SK-MEL-5 (cell line): ENCODE measurements around the gene P3R3URF. TPM values are rescaled to one million over a fixed set of nuclear protein-coding genes. Genes with fewer than 3 reads are reported as not detected.

Source experiments
- DNase-seq: peaks from one replicate; pipeline ENCODE4 v3.0.0-alpha.2; 2016; ENCODE audit warnings: low read depth, low spot score
- in situ Hi-C: cut with HindIII; loops from 2 replicates; pipeline ENCODE4 v1.10.0; 2016; ENCODE audit warnings: low sequenced_read_pairs, high pct_unique_total_duplicates, low pct_unique_long_range_greater_than_20kb
- total RNA-seq: library from RNA; depleted of rRNA; stranded (reverse); fragments of >200 nt; shearing (Covaris generic); gene quantifications from 2 replicates; pipeline ENCODE4 v1.2.3, GENCODE V29; 2014

P3R3URF gene
- total RNA-seq, 1 experiment from 2014 or later, result not detected

DNA sequence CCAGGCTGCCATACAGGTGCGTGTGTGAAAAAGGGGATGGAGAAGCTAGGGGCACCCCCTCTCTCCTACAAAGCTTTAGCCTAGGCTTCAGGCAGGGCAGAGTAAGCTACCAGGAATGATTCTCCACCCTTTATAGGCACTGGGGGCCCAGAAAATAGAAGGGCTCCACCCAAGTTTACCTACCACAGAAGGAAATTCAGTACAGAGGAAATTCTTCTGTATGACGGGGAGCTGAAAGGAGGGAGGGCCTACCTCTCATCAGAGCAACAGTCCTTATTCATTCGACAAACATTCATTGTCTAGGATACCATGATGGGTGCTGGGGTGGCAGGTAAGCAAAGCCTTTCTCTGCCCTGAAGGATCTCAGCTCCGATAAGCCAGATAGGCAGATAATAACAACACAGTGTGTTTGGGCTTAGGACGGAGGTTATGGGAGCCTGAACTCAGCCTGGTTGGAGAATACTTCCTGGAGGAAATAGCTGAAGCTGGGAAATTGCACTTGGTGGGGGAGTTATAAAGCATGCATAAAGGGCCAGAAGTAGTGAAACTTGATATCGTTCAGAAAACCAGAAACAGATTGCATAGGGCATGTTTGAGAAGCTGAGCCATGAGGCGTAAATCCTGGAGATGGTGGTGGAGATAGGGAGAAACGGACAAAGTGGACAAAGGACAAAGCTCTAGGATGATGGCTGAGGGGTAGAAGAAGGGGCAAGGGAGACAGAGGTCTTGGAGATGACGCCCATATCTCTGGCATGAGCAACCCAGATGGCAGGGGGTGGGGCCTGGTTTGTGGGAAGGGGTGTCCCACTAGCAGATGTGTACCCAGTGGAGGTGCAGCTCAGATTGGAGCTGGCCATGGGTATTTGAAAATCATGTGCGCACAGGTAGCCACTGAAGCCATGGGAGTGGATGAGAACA lies 5.3 kb upstream of the P3R3URF start:
- no peak for DNase-seq
- in situ Hi-C loops, result no loop called here

DNA sequence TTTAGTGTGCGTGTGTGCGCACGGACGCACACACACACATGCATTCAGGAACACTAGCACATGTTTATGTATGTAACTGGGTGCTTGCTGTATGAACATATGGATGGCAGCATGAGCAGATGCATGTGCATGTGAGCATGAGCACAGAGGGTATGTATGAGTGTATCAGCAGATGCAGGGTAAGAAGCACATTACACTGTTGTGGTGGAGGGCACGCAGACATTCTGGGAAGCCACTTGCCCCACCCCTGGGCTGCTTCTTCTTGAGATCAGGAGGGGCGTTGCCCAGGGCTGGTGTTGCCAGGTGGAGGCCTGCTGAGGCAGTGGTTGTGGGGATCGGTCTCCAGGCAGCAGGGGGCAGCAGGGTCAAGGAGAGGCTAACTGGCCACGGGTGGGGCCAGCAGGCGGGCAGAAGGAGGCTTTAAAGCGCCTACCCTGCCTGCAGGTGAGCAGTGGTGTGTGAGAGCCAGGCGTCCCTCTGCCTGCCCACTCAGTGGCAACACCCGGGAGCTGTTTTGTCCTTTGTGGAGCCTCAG lies 3.9 kb upstream of the P3R3URF start:
- in situ Hi-C loops, result no loop called here
- peak; percentile 45 for DNase-seq

DNA sequence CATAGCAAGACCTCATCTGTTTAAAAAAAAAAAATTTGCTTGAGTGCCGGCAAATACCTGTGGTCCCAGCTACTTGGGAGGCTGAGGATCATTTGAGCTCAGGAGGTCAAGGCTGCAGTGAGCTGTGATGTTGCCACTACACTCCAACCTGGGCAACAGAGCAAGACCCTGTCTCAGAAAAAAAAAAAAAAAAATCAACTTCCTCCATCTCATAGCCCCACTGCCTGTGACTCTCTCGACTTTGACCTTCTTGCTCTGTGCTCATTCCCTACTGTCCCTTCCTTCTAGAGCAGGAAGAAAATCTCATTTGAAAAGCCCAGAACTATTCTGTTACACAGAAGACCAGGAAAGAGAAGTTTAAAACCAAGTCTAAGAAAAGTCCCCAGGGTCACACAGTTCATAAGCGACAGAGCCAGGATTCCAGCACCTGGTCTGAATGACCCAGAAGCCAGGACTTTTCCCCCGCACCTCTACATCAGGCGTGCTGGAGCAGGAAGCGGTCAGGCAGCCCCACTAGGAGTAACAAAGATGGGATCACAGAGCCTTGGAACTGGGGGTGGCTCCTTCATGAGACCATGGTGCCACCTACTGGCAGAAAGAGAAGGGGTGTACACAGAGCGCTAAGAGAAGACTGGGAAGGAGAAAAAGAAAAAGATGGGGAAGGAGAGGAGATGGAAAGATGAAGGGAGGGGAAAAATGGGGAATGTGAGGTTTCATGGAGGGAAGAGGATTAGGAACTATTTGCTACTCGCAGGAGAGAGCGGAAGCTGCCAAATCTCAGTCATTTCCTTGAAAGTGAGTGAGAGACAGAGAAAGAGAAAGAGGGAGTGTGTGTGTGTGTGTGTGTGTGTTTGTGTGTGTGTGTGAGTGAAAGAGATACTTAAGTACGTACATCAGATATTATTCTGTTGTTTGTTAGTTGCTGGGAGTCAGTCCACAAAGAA lies 3.1 kb upstream of the P3R3URF start:
- in situ Hi-C loops, result no loop called here
- DNase-seq, result peak; percentile 89

DNA sequence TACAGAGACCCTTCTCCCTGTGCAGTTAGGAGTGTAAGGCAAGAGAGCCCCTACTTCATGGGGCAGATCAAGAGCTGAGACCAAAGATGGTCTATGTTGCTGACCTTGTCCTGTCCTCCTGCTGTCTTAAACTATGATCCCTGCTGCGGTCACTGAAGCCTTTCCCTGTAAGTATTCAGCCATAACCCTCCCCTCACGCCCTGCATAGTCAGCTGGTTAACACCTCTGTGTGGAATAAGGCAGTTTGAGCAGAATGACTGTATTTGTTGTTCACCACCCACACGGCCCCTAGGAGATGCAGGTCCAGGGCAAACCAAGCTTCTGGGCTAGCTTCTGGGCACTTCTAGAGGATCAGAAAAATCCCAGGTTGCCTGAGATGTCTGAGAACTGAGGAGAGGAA lies 1.0 kb downstream of the P3R3URF start:
- in situ Hi-C loops, result no loop called here
- no peak for DNase-seq

DNA sequence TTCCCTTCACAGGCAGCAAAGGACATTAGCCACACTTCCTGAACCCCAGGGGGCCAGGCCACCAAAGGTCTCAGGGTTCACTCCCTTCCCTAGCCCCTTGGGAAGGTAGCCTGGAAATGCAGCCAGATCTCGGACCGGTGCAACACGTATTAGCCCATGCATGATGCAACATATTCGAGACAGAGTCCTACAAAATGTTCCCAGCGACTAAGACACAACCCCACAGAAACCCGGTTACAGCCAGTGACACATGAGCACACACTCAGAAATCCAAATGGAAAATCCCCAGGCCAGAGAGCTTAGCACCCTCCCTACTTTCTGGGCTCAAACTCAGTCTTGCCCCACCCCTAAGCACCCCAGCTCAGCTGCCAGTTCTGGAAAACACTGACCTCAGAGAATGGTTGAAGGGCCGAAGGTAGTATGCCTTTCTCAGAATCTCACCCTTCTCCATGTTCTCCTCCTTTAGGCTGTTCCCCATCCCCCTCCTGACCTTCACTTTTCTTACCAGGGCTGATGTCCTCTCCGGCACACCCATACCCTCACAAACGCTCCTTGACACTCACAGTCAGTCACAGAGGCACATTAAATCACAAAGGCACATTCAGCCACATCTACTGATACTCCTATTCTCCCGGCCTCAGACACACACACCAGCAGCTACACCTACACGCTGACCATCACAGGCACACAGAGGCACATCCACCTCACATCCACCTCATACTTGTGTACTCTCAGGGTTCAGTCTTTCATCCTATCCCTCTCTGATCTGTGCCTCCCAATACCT lies 1.6 kb downstream of the P3R3URF start, which contains the start of gene TSPAN1:
Gene TSPAN1, plus strand, starts transcription at position 640 of the 784 bp plus-strand sequence. CDS start 6,021 bp downstream, outside the sequence.
- no peak for DNase-seq
- in situ Hi-C loops, result no loop called here

DNA sequence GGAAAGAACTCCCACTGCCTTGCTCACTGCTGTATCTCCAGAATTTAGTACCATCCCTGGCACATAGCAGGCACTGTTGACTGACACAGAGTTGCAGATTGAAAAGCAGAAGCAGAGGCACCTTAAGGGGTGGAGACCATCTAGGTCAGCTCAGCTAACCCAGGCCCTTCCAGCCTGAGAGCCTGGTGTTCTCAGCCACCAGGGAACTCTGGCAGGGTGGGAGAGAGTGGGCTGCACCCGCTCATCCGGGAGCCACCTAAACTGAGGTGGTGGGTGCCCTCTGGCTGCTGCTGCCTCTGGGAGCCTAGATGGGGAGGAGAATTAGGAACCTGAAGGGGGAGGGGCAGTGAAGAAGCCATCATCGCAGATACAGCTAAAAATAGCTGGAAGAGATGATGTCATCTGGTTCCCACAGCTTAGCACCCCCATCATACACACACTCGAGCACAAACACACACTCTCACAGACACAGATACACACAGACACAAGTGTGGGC lies 2.9 kb downstream of the P3R3URF start:
- no peak for DNase-seq
- in situ Hi-C loops, result no loop called here

DNA sequence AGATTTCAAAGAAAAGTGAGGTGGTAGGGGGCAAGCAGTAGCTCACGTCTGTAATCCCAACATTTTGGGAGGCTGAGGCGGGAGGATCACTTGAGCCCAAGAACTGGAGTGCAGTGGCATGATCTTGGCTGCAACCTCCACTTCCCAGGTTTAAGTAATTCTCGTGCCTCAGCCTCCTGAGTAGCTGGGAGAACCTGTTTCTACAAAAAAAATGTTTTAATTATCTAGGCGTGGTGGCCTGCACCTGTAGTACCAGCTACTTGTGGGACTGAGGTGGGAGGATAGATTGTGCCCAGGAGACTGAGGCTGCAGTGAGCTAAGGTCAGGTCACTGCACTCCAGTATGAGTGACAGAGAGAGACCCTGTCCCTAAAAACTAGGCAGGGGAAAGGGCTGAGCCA lies 4.0 kb downstream of the P3R3URF start:
- DNase-seq, result no peak
- in situ Hi-C loops, result no loop called here

DNA sequence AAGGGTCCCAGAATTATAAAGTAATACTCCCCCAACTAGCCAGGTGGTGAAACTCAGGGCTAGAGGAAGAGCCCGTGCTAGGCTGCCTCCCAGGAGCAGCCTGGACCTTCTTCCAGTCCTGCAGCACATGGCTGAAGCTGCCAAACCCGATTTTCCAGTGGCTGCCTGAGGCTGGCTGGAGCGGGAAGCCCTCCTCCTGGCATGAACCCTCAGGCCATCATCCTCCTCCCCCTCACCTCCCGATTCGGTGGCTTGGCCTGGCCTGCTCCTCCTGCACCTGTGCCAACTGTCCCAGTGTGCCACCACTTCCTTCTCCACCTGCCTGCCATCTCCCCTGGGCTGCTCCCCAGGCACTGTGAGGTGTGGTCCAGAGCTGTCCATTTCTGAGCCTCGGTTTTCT lies 4.4 kb downstream of the P3R3URF start:
- in situ Hi-C loops, result no loop called here
- DNase-seq, result no peak

DNA sequence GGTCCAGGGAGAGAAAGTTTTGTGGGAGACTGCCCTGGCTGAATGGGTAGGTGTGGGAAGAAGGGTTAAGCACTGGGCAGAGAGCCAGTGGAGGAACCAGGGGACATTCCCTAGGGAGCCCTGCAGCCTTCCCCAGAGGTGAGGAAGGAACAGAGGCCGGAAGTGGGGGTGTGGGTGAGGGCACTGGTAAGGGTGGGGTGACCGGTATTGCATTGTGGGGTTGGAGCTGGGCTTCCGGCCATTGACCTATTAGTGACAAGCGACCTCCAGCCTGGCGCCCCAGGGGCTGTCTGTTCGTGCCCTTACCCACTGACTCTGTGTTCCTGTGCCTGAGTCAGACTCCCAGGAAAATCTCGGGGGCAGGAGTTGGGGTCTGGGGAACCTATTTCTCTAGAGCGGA lies 4.9 kb downstream of the P3R3URF start:
- no peak for DNase-seq
- in situ Hi-C loops, result no loop called here

DNA sequence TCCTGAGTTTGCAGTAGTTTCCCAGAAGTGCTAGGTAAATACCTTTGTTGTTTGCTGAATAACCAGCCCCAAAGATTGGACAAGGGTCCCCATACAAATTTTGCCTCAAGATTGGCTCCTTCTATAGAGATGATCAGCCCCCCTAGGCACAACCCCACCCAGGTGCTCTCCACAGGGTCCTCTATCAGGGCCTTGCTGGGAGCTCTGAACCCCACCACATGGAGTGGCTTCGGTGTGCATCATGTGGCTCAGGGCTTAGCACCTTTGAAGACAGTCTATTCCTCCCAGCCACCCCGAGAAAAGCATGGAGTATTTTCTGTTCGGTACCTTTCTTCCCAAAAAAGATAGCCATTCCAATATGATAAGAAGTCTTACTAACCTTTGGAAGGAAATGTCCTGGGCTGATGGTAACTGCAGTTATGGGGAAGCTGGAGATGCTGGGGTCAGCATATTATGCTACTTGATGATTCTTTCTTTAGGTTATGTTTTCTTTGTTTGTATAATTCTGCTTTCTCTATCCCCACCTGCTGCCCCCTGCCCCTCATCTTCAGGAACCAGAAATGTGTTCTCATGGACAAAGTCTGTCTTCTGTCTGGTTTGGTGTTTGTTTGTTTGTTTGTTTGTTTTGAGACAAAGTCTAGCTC lies 6.4 kb downstream of the P3R3URF start:
- in situ Hi-C loops, result no loop called here
- no peak for DNase-seq

DNA sequence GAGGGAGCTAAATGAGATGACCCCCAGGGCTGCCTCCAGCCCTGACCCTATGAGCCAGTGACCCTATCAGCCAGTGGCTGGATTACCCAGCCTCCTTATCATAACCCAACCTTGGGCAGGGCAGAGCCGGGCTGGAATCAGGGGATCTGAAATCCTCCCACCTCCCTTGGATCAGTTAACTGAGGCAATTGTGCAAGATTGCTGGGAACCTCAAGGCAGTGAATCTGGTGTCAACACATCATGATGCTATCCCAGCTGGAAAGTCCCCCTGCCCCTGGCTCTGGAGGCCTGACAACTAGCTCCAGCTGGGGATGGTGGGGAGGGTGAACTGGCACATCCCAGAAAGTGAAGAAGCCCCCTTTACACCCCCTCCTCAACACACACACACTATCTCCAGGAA lies 7.8 kb downstream of the P3R3URF start:
- in situ Hi-C loops, result no loop called here
- no peak for DNase-seq

DNA sequence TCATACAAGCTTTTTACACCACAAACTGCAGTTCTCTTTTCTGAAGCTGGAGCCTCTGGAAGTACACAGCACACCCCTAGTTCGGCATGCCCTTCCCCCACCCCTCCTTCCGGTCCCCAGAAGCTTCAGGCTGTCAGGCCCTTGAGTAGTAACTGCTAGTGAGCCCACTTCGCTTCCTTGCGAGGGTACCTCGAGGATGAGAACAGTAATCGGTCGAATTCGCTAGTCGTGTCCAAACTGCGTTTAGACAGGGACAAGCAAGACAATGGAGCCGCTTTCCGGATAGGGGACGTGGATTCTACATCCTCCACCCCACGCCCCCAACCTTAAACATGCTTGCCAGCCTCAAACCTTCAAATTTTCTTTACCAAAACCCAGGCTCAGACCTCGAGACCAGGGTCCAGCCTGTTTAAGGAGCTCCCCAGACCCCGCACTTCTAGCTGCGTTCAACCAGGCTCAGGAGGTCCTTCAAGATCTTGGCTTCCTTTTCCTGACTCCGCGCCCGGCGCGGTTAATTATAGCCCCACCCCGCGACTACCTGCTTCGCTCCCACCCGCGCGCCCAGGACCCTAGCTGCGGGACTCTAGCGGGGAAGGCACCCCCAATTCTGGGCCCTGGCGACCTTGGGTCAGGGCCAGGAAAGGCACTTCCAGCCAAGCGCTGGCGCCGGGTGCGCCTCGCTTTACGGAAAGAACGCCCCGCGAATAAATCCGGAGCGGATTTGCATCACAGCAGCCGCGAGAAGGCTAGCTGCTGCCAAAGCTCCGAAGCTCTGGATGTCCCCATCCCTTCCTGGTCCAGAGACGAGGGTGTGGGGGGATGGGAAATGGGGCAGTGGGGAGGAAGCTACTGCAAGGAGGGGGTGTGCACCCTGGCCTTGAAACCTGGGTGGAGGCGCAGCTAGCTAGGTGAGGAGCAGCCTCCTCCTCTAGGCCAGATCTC lies 9.5 kb downstream of the P3R3URF start:
- in situ Hi-C loops, result no loop called here
- DNase-seq, result no peak

DNA sequence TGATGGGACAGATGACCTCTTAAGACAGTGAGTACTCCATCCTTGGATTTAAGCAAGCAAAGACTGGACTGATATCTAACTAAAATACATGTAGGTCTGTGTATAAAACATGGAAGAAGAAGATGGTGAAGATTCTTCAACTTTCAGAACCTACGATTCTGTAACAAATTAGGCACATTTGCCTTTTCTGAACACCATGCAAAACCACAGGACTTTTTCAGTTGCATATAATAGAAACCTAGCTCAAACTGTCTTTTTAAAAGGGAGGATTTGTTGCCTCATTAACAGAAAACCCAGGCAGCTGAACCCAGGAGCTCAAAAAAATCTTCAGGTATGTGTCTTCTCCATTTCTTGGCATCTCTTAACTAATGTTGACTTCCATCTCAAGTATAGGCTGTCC lies 16.1 kb downstream of the P3R3URF start:
- in situ Hi-C loops, result no loop called here
- DNase-seq, result no peak

DNA sequence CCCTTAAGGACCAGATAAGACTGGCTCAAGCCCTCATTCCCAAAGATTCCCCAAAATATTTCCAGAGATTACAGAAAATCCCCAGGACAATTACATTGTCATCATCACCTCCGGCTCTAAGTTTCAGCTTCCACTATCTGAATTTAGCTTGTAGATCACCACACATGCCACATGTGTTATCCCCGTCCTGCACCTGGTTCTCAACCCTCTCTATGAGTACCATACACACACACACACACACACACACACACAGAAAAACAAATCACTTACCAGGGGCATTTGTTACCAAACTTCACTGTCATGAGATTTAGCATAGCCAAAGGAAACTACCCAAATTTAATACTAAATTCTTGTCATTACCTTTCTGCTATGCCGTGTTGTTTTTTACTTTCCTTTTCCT lies 16.8 kb downstream of the P3R3URF start:
- no peak for DNase-seq
- in situ Hi-C loops, result no loop called here

DNA sequence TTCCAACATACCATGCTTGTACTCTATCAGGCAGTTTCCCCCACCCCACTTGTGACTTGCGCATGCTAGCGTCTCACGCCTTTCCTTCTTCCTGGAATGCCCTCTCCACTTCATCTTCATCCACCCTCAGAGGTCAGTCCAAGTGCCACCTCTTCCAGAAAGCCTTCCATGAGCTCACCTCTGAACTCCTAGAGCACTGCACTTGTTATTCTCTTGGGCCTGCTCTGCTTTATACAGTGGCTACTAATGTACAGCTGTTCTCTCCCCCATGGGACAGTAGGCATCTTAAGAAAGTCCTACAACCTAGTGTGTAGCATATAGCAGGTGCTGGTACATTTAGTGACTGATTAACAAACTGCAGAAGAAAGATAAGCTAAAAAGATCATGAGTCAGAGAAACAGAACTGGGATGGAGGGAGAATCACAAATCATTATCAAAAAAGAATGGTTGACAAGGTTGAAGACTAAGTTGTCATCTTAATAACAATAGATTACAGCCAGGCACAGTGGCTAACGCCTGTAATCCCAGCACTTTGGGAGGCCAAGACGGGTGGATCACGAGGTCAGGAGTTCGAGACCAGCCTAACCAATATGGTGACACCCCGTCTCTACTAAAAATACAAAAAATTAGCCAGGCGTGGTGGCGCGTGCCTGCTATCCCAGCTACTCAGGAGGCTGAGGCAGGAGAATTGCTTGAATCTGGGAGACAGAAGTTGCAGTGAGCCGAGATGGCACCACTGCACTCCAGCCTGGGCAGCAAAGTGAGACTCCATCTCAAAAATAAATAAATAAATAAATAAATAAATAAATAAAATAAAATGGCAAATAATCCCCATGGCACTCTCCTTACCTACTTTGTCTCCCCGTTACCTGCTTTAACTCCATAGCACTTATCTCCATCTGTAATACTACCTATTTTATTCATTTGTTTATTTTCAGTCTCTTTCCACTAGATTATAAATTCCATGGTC lies 17.7 kb downstream of the P3R3URF start:
- no peak for DNase-seq
- in situ Hi-C loops, result no loop called here
